HUES6 (cell line): ENCODE data around the gene VOPP1.
A peak's percentile ranks its signal among the peaks of the same experiment; 100 is the strongest.
"Not testable (repeated sequence)": the region's sequence is repeated elsewhere in the genome, so short reads cannot be mapped to it uniquely, and the experiment has no call there.

ENCODE experiments used
- H3K27ac ChIP-seq: 2 replicates; pipeline ENCODE4 v1.7.0; 2013; ENCODE audit warnings: low read depth, mild to moderate bottlenecking, low read length, inconsistent platforms
- H3K27me3 ChIP-seq: 2 replicates; pipeline ENCODE4 v1.6.1; 2013; ENCODE audit warnings: low read length; ENCODE audit not compliant: control insufficient read depth, insufficient read depth
- H3K36me3 ChIP-seq: 2 replicates; pipeline ENCODE4 v1.6.1; 2013; ENCODE audit warnings: low read length; ENCODE audit not compliant: control insufficient read depth, insufficient read depth
- H3K4me1 ChIP-seq: 2 replicates; pipeline ENCODE4 v1.6.1; 2013; ENCODE audit warnings: low read length; ENCODE audit not compliant: control insufficient read depth, insufficient read depth
- H3K4me3 ChIP-seq: 2 replicates; pipeline ENCODE4 v1.5.1; 2013; ENCODE audit warnings: low read depth, low read length
- H3K9ac ChIP-seq: one replicate; pipeline ENCODE4 v1.6.1; 2013; ENCODE audit warnings: mild to moderate bottlenecking, low read length
- H3K9me3 ChIP-seq: 2 replicates; pipeline ENCODE4 v1.6.1; 2013; ENCODE audit warnings: low read depth, low read length; ENCODE audit not compliant: control insufficient read depth, insufficient read depth

VOPP1 gene

GRCh38 chr7:55572378-55573233 lies at the start of gene VOPP1:
Gene VOPP1, minus strand, starts transcription at chr7:55572502. Its CDS starts 178 bp downstream, at chr7:55572324.
- peaks cover 15% of the 10 kb centered on the region for H3K27me3 ChIP-seq
- peak within 1 kb of the TSS; percentile 70 for H3K27ac ChIP-seq
- no peaks in the 10 kb centered on the region for H3K36me3 ChIP-seq
- H3K4me1 ChIP-seq: peaks cover 45% of the 10 kb centered on the region
- peak within 1 kb of the TSS; percentile 87 for H3K9ac ChIP-seq
- no peaks in the 10 kb centered on the region for H3K9me3 ChIP-seq
- peak within 1 kb of the TSS; percentile 95 for H3K4me3 ChIP-seq

DNA sequence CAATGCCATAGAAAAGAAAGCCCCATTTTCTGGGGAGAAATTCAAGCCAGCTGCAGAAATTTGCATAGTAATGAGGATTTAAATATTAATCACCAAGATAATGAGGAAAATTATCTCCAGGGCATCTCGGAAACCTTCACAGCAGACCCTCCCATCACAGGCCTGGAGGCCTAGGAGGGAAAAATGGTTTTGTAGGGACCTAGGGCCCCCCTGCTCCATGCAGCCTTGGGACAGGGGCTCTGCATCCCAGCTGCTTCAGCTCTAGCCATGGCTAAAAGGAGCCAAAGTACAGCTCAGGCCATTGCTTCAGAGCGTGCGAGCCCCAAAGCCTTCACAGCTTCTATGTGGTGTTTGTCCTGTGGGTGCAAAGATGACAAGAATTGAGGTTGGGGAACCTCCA lies 46.6 kb upstream of the VOPP1 start:
- Histone ChIP-seq H3K27ac (no peak overlapping the region), H3K4me3 (no peak overlapping the region), H3K9ac (no peak overlapping the region), H3K9me3 (peaks cover 53% of the 10 kb centered on the region), H3K36me3 (no peaks in the 10 kb centered on the region), H3K4me1 (no peaks in the 10 kb centered on the region), H3K27me3 (no peaks in the 10 kb centered on the region)

- H3K27me3 ChIP-seq, H3K9ac ChIP-seq, H3K36me3 ChIP-seq, H3K4me1 ChIP-seq, H3K4me3 ChIP-seq, H3K27ac ChIP-seq: not testable (repeated sequence)
- peaks cover 24% of the 10 kb centered on the region for H3K9me3 ChIP-seq
These were observed 42.2 kb upstream of the VOPP1 start for GRCh38 chr7:55614365-55615064.

DNA sequence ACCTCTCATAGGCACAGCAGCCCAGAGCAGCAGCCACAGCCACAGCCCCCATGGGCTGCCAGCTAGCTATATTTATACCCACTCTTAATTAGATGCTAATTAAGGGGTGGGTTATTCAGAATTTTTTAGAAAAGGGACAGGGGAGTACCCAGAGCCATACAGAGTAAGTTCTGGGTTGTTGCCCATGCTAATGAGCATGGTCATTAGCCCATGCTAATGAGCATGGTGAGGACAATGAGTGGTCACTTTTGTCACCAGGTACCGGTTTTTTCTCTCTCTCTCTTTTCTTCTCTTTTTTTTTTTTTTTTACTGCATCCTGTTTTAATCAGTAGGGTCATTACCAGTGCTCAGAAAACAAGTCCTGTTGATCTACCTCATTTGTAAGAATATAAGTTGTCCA lies 37.4 kb upstream of the VOPP1 start:
- H3K27ac ChIP-seq, H3K9me3 ChIP-seq, H3K9ac ChIP-seq, H3K36me3 ChIP-seq, H3K27me3 ChIP-seq, H3K4me1 ChIP-seq, H3K4me3 ChIP-seq: not testable (repeated sequence)

DNA sequence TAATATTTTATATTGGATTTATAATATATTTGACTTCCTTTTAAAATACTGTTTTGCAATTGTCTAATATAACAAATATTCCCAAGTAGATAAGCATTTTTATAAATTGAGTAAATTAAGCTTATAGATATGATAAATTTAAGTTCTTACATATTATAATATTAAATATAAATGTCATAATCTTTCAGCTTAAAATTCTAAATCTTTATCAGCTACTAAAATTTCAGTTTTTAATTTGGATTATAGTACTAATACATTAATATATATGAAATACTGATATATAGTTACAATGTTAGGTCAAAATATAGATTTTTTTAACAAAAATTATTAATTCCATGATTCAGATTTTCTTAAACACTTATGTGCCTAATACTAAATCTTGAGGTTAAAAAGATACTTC lies 33.4 kb upstream of the VOPP1 start:
- H3K27me3 ChIP-seq, H3K27ac ChIP-seq, H3K36me3 ChIP-seq, H3K4me3 ChIP-seq, H3K9me3 ChIP-seq, H3K9ac ChIP-seq, H3K4me1 ChIP-seq: not testable (repeated sequence)

DNA sequence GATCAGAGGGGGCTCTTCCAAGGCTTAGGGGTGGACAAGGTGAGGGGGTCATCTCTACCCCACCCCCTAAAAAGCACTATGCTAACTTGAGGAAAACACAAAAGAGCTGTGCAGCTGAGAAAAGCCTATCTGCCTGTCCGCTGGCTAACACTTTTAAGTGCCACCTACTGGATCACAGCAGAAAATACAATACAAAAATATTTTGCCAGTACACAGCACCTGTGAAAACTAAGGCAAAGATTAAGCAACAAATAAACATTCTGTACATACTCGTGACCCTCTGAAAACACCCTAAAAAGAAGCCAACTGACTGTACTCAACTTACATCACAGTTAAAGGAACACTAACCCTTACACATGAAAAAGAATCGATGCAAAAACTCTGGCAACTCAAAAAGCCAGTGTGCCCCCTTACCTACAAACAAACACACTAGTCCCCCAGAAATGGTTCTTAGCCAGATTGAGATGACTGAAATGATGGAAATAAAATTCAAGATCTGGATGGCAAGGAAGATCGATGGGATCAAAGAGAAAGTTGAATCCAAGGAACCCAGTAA lies 25.7 kb upstream of the VOPP1 start:
- H3K9ac ChIP-seq, H3K9me3 ChIP-seq, H3K4me1 ChIP-seq, H3K36me3 ChIP-seq, H3K27ac ChIP-seq, H3K27me3 ChIP-seq, H3K4me3 ChIP-seq: not testable (repeated sequence)

DNA sequence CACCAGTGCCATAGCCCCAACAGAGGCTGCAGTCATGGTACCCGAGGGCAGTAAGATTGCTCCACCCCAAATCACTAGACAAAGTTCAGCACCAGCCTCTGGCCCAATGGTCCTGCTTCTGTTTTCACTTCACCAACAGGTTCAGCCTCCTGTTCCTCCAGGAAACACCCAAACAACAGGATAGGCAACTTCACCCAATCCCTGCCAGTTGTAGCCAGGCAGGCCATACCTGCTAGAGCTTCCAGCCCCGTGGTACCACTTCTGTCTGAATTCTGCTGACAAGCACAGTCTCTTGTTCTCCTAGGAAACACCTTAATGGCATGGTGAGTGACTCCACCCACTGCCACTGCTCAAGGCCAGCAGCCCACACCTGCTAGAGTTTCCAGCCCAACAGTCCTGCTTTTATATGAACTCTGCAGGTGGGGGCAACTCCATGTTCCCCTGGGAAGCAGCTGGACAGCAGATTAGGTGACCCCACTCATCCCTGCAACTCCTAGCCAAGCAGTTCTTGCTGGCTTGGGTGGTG lies 25.0 kb upstream of the VOPP1 start:
- H3K9me3 ChIP-seq, H3K27me3 ChIP-seq, H3K9ac ChIP-seq, H3K4me3 ChIP-seq, H3K4me1 ChIP-seq, H3K36me3 ChIP-seq, H3K27ac ChIP-seq: not testable (repeated sequence)

- Histone ChIP-seq H3K36me3 (no peaks in the 10 kb centered on the region), H3K4me3 (no peak overlapping the region), H3K4me1 (no peaks in the 10 kb centered on the region), H3K9ac (no peak overlapping the region), H3K27me3 (peaks cover 4% of the 10 kb centered on the region; the same call in 1 of the 2 replicates), H3K27ac (no peak overlapping the region), H3K9me3 (no peaks in the 10 kb centered on the region)
These were observed 23.2 kb upstream of the VOPP1 start for GRCh38 chr7:55595511-55595910.

DNA sequence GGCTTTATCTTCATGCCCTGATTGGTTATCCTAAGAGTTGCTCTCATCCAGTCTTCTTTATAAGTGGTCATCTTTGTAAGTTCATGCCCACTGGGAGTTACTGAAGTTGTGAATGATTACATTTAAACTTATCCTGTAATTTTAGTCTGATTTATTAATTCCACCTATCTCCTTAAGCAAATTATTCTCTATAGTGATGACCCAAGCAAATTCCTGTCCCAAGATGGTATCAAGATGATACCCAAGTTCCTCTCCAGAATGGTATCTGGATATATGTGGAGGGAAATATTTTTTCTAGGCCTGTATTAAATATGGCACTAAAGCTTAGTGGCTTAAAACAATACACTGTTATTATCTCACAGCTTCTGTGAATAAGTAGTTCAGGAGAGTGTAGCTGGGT lies 22.6 kb upstream of the VOPP1 start:
- H3K9ac ChIP-seq: no peak overlapping the region
- H3K27me3 ChIP-seq: peaks cover 4% of the 10 kb centered on the region; the same call in 1 of the 2 replicates
- no peaks in the 10 kb centered on the region for H3K4me1 ChIP-seq
- H3K9me3 ChIP-seq: no peaks in the 10 kb centered on the region
- no peak overlapping the region for H3K4me3 ChIP-seq
- no peaks in the 10 kb centered on the region for H3K36me3 ChIP-seq
- H3K27ac ChIP-seq: no peak overlapping the region

DNA sequence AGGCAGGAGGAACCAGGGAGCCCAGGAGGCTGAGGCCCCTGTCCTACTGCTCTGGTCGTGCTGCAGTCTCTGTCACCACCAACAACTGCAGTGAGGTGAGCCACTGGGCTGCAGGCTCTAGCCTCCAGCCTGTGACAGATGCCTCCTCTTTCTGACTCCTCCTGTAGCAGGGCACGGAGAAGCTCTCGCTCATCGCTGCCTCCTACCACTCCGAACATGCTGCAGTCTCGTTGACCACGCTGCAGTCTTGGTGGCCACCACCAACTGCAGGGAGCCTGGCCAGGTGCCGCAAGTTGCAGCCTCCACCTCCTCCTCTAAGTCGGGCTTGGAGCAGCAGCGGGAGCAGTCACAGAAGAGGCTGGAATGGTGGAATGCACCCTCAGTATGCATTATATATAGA lies 22.1 kb upstream of the VOPP1 start:
- H3K9ac ChIP-seq: no peak overlapping the region
- H3K27ac ChIP-seq: no peak overlapping the region
- peaks cover 4% of the 10 kb centered on the region; the same call in 1 of the 2 replicates for H3K27me3 ChIP-seq
- no peaks in the 10 kb centered on the region for H3K4me1 ChIP-seq
- no peaks in the 10 kb centered on the region for H3K9me3 ChIP-seq
- H3K36me3 ChIP-seq: no peaks in the 10 kb centered on the region
- no peak overlapping the region for H3K4me3 ChIP-seq
